ENCODE results near the gene TENM4. TPM values are rescaled to one million over a fixed set of nuclear protein-coding genes. Genes with fewer than 3 reads are reported as not detected.

TENM4 gene
- total and polyA plus RNA-seq, 10 of the 15 experiments (the other 5 are each of a cell fraction or from before 2014, with no cell fraction given), result 0.03 to 0.12 (median 0.06) TPM; not detected in 7

- TF ChIP-seq, protein P1, sequence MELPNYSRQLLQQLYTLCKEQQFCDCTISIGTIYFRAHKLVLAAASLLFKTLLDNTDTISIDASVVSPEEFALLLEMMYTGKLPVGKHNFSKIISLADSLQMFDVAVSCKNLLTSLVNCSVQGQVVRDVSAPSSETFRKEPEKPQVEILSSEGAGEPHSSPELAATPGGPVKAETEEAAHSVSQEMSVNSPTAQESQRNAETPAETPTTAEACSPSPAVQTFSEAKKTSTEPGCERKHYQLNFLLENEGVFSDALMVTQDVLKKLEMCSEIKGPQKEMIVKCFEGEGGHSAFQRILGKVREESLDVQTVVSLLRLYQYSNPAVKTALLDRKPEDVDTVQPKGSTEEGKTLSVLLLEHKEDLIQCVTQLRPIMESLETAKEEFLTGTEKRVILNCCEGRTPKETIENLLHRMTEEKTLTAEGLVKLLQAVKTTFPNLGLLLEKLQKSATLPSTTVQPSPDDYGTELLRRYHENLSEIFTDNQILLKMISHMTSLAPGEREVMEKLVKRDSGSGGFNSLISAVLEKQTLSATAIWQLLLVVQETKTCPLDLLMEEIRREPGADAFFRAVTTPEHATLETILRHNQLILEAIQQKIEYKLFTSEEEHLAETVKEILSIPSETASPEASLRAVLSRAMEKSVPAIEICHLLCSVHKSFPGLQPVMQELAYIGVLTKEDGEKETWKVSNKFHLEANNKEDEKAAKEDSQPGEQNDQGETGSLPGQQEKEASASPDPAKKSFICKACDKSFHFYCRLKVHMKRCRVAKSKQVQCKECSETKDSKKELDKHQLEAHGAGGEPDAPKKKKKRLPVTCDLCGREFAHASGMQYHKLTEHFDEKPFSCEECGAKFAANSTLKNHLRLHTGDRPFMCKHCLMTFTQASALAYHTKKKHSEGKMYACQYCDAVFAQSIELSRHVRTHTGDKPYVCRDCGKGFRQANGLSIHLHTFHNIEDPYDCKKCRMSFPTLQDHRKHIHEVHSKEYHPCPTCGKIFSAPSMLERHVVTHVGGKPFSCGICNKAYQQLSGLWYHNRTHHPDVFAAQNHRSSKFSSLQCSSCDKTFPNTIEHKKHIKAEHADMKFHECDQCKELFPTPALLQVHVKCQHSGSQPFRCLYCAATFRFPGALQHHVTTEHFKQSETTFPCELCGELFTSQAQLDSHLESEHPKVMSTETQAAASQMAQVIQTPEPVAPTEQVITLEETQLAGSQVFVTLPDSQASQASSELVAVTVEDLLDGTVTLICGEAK (IDR thresholded peaks at IDR 0.05; ENCODE audit: borderline replicate concordance), result no peak
- TF ChIP-seq POLR2A (IDR thresholded peaks at IDR 0.05; ENCODE audit: low read depth, low read length) (no peak), DPF2 (IDR thresholded peaks at IDR 0.05) (no peak)
These were observed 677.2 kb downstream of the TENM4 start (continued) for GRCh38 chr11:78763664-78764063.

- BruUV-seq (replicated peaks), result no TSS peak
- Histone ChIP-seq H4K20me1 (ENCODE audit: control insufficient read depth, insufficient read depth) (no peaks in the 10 kb centered on the region), H3K27ac (ENCODE audit: control insufficient read depth, insufficient read depth) (no peak overlapping the region), H3K4me3 (no peak overlapping the region), H3K36me3 (ENCODE audit: control insufficient read depth in 2 of 2, insufficient read depth in 2 of 2, low read length in 1 of 2) (no peaks in the 10 kb centered on the region), H3K9ac (ENCODE audit: control insufficient read depth, insufficient read depth, low read length) (no peak overlapping the region), H2AFZ (ENCODE audit: control insufficient read depth, low read depth, low read length) (no peak overlapping the region), H3K4me1 (ENCODE audit: control insufficient read depth, insufficient read depth, low read length) (no peaks in the 10 kb centered on the region), H3K27me3 (replicated peaks in 1 of 2; ENCODE audit: control insufficient read depth in 2 of 2, insufficient read depth in 2 of 2, low read length in 1 of 2) (no peaks in the 10 kb centered on the region; a peak in 1 of 4 replicates), H3K9me3 (replicated peaks; ENCODE audit: control insufficient read depth, insufficient read depth, low read length) (no peaks in the 10 kb centered on the region), H3K79me2 (ENCODE audit: control insufficient read depth, insufficient read depth, low read length) (no peaks in the 10 kb centered on the region), H3K4me2 (ENCODE audit: control insufficient read depth, insufficient read depth) (no peak overlapping the region)
- TF ChIP-seq STAT3 (IDR thresholded peaks at IDR 0.05; ENCODE audit: low read depth, low read length), result no peak
- no peak for TF ChIP-seq NR2F1 (conservative IDR thresholded peaks at IDR 0.05)
- TF ChIP-seq USF2 (IDR thresholded peaks at IDR 0.05; ENCODE audit: borderline replicate concordance, low read depth, low read length), result no peak
- no peak for TF ChIP-seq LARP7 (IDR thresholded peaks at IDR 0.05)
- no peak for TF ChIP-seq CEBPZ (IDR thresholded peaks at IDR 0.05; ENCODE audit: low read depth, low read length)
- no peak for TF ChIP-seq E4F1 (IDR thresholded peaks at IDR 0.05; ENCODE audit: borderline replicate concordance, partially characterized antibody)
- FAIRE-seq (no peak), ATAC-seq (no peak), DNase-seq (ENCODE audit: low read depth, low spot score) (no peak)
- ChIA-PET POLR2A (no interaction called here), CTCF (no interaction called here), RAD21 (ENCODE audit: unreplicated experiment) (no interaction called here), SMC1A (ENCODE audit: uncharacterized antibody, unreplicated experiment) (no interaction called here)
- 11% methylated on average over 3 of the region's 3 CpGs for WGBS (ENCODE audit: insufficient coverage, insufficient replicate concordance, low lambda C conversion rate, missing lambda C conversion rate)
- intact Hi-C loops (cut with micrococcal nuclease; ENCODE audit: unreplicated experiment), result no loop called here
- in situ Hi-C loops (cut with MboI), result no loop called here
These were observed 678.7 kb downstream of the TENM4 start for GRCh38 chr11:78762105-78762504.
